Measurements from ENCODE around the gene UBE2E1. TPM values are rescaled to one million over a fixed set of nuclear protein-coding genes. Genes with fewer than 3 reads are reported as not detected.

The UBE2E1 gene
- total and polyA plus RNA-seq, 4 donors: 6.6 to 31.8 (median 25.4) TPM

DNA sequence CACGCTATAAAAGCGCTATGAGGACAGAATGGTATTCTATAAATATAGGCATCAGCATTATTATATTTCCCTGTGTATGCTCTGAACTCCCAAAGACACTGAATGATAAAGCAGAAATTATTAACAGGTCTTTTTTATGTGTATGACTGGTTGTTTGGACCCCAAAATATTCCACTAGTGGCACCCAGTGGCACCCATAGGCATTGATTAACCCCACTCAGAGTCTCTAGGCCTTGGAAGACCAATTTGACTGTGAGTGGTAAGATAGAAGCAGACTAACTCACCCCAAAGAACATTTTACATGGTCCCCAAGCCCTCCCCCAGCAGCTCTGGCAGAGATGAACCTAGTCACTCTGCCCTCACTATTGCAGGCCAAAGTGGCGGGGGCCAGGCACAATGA is 45.4 kb upstream of the UBE2E1 start:
- H3K9ac ChIP-seq (ENCODE audit: low read depth in 1 of 2, low read length in 2 of 2): no peak overlapping the region
- no peaks in the 10 kb centered on the region for H3K36me3 ChIP-seq (ENCODE audit: control insufficient read depth in 4 of 4, insufficient read depth in 3 of 4, low read depth in 1 of 4, low read length in 3 of 4)
- no peak for DNase-seq (ENCODE audit: low spot score)
- no peaks in the 10 kb centered on the region for H3K9me3 ChIP-seq (ENCODE audit: control insufficient read depth in 4 of 4, low read length in 3 of 4)
- TF ChIP-seq NR2F2 (IDR thresholded peaks at IDR 0.05) (no peak), EGR1 (IDR thresholded peaks at IDR 0.05; ENCODE audit: low read depth in 2 of 2) (no peak), FOXA1 (IDR thresholded peaks at IDR 0.05) (no peak), HNF4A (conservative IDR thresholded peaks at IDR 0.05) (no peak), FOXA2 (IDR thresholded peaks at IDR 0.05) (no peak), SP1 (IDR thresholded peaks at IDR 0.05) (no peak), HNF4G (IDR thresholded peaks at IDR 0.05) (no peak), RAD21 (IDR thresholded peaks at IDR 0.05) (no peak)
- TF ChIP-seq, protein P1, sequence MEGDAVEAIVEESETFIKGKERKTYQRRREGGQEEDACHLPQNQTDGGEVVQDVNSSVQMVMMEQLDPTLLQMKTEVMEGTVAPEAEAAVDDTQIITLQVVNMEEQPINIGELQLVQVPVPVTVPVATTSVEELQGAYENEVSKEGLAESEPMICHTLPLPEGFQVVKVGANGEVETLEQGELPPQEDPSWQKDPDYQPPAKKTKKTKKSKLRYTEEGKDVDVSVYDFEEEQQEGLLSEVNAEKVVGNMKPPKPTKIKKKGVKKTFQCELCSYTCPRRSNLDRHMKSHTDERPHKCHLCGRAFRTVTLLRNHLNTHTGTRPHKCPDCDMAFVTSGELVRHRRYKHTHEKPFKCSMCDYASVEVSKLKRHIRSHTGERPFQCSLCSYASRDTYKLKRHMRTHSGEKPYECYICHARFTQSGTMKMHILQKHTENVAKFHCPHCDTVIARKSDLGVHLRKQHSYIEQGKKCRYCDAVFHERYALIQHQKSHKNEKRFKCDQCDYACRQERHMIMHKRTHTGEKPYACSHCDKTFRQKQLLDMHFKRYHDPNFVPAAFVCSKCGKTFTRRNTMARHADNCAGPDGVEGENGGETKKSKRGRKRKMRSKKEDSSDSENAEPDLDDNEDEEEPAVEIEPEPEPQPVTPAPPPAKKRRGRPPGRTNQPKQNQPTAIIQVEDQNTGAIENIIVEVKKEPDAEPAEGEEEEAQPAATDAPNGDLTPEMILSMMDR (IDR thresholded peaks at IDR 0.05; ENCODE audit: low read depth, low read length, missing input control): no peak
- TF ChIP-seq, protein P2, sequence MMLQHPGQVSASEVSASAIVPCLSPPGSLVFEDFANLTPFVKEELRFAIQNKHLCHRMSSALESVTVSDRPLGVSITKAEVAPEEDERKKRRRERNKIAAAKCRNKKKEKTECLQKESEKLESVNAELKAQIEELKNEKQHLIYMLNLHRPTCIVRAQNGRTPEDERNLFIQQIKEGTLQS (IDR thresholded peaks at IDR 0.05): no peak
- 97% methylated on average over 3 of the region's 3 CpGs for WGBS
- no peak overlapping the region for H3K27ac ChIP-seq (ENCODE audit: low read depth in 1 of 2, low read length in 2 of 2)
- H3K4me3 ChIP-seq (ENCODE audit: low read depth in 1 of 3, low read length in 3 of 3): no peak overlapping the region
- no peaks in the 10 kb centered on the region for H3K4me1 ChIP-seq (ENCODE audit: control insufficient read depth in 4 of 4, insufficient read depth in 4 of 4, low read length in 3 of 4)
- no peaks in the 10 kb centered on the region for H3K27me3 ChIP-seq (ENCODE audit: control insufficient read depth in 4 of 4, insufficient read depth in 4 of 4, low read length in 3 of 4)

DNA sequence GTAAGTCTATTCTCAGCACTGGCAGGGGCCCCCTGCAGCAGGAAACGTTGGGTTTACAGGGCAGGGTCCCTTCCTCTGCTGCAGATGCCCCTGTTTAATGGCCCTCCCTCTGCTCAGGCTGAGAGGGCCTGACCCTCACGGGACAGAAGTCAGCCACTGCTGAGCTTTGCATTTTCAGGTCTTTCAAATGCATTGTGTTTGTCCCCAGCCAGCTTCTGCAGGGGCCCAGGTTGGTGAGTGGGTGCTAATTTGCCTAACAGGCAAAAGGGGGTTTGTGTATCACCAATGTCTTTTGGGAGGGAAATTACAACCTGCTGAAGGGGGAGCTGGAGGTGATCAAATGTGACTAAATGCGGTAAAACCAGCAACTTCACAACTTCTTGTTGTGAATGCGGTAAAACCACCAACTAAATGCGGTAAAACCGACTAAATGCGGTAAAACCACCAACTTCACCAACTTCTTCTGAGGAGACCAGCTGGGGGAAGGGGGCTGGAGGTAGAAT is 44.8 kb upstream of the UBE2E1 start:
- Histone ChIP-seq H3K36me3 (ENCODE audit: control insufficient read depth in 4 of 4, insufficient read depth in 3 of 4, low read depth in 1 of 4, low read length in 3 of 4) (no peaks in the 10 kb centered on the region), H3K4me3 (ENCODE audit: low read depth in 1 of 3, low read length in 3 of 3) (no peak overlapping the region), H3K27me3 (ENCODE audit: control insufficient read depth in 4 of 4, insufficient read depth in 4 of 4, low read length in 3 of 4) (no peaks in the 10 kb centered on the region), H3K9ac (ENCODE audit: low read depth in 1 of 2, low read length in 2 of 2) (no peak overlapping the region), H3K4me1 (ENCODE audit: control insufficient read depth in 4 of 4, insufficient read depth in 4 of 4, low read length in 3 of 4) (no peaks in the 10 kb centered on the region), H3K9me3 (ENCODE audit: control insufficient read depth in 4 of 4, low read length in 3 of 4) (no peaks in the 10 kb centered on the region), H3K27ac (ENCODE audit: low read depth in 1 of 2, low read length in 2 of 2) (no peak overlapping the region)
- TF ChIP-seq, protein P3, sequence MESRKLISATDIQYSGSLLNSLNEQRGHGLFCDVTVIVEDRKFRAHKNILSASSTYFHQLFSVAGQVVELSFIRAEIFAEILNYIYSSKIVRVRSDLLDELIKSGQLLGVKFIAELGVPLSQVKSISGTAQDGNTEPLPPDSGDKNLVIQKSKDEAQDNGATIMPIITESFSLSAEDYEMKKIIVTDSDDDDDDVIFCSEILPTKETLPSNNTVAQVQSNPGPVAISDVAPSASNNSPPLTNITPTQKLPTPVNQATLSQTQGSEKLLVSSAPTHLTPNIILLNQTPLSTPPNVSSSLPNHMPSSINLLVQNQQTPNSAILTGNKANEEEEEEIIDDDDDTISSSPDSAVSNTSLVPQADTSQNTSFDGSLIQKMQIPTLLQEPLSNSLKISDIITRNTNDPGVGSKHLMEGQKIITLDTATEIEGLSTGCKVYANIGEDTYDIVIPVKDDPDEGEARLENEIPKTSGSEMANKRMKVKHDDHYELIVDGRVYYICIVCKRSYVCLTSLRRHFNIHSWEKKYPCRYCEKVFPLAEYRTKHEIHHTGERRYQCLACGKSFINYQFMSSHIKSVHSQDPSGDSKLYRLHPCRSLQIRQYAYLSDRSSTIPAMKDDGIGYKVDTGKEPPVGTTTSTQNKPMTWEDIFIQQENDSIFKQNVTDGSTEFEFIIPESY (IDR thresholded peaks at IDR 0.05): no peak
- TF ChIP-seq HNF4G (IDR thresholded peaks at IDR 0.05) (no peak), NR2F2 (IDR thresholded peaks at IDR 0.05) (no peak), RXRA (IDR thresholded peaks at IDR 0.05) (no peak), YY1 (IDR thresholded peaks at IDR 0.05) (no peak), HNF4A (conservative IDR thresholded peaks at IDR 0.05) (no peak), RAD21 (IDR thresholded peaks at IDR 0.05) (no peak), EGR1 (IDR thresholded peaks at IDR 0.05; ENCODE audit: low read depth in 2 of 2) (no peak), GABPA (IDR thresholded peaks at IDR 0.05 in 1 of 2, conservative IDR thresholded peaks at IDR 0.05 in 1 of 2) (no peak)
- TF ChIP-seq, protein P1 (IDR thresholded peaks at IDR 0.05; ENCODE audit: low read depth, low read length, missing input control): no peak
- TF ChIP-seq, protein P2 (IDR thresholded peaks at IDR 0.05): no peak
- TF ChIP-seq, protein P4, sequence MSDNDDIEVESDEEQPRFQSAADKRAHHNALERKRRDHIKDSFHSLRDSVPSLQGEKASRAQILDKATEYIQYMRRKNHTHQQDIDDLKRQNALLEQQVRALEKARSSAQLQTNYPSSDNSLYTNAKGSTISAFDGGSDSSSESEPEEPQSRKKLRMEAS (IDR thresholded peaks at IDR 0.05): no peak
- 71% methylated on average over 7 of the region's 7 CpGs for WGBS
- no peak for DNase-seq (ENCODE audit: low spot score)

Data from liver (tissue), 9 donors.